Measurements from ENCODE around the gene PRDM5. TPM values are rescaled to one million over a fixed set of nuclear protein-coding genes. Genes with fewer than 3 reads are reported as not detected.

The PRDM5 gene
- total RNA-seq, 6 experiments from 2014 or later = 0.20 to 0.64 (median 0.36) TPM

- WGBS (ENCODE audit: insufficient coverage, low coverage, low lambda C conversion rate, missing lambda C conversion rate) = 85% methylated on average over 1 of the region's 1 CpG
- intact Hi-C loops (cut with DNase I) = no loop called here
- no peak overlapping the region for H3K27ac ChIP-seq
These were observed 3.2 kb downstream of the PRDM5 start for GRCh38 chr4:120919358-120919757.

GRCh38 chr4:120918788-120919187, 3.7 kb downstream of the PRDM5 start:
- no peak for TF ChIP-seq POLR2A (IDR thresholded peaks at IDR 0.05)
- TF ChIP-seq CTCF (IDR thresholded peaks at IDR 0.05) = no peak
- DNase-seq = no peak
- Histone ChIP-seq H3K27me3 (peaks cover 0 to 2% of the 10 kb centered on the region in 2 donors), H3K36me3 (no peaks in the 10 kb centered on the region), H3K4me1 (no peaks in the 10 kb centered on the region), H3K9me3 (no peaks in the 10 kb centered on the region), H3K27ac (no peak overlapping the region), H3K4me3 (no peak overlapping the region)
- 17% methylated on average over 2 of the region's 2 CpGs for WGBS (ENCODE audit: insufficient coverage, low coverage, low lambda C conversion rate, missing lambda C conversion rate)
- ATAC-seq = no peak
- intact Hi-C loops (cut with DNase I) = no loop called here

More at GRCh38 chr4:120919358-120919757, 3.2 kb downstream of the PRDM5 start:
- Histone ChIP-seq H3K4me1 (no peaks in the 10 kb centered on the region), H3K36me3 (no peaks in the 10 kb centered on the region), H3K4me3 (no peak overlapping the region), H3K9me3 (no peaks in the 10 kb centered on the region), H3K27me3 (peaks cover 0 to 6% of the 10 kb centered on the region in 2 donors)
- no peak for DNase-seq
- no peak for ATAC-seq
- TF ChIP-seq POLR2A (IDR thresholded peaks at IDR 0.05) (no peak), CTCF (IDR thresholded peaks at IDR 0.05) (no peak)

- intact Hi-C loops (cut with DNase I) = no loop called here
- DNase-seq = no peak
These were observed 4.4 kb downstream of the PRDM5 start for GRCh38 chr4:120918092-120918491.

GRCh38 chr4:120916937-120917336, 5.6 kb downstream of the PRDM5 start:
- intact Hi-C loops (cut with DNase I) = no loop called here
- no peaks in the 10 kb centered on the region for H3K9me3 ChIP-seq
- H3K27me3 ChIP-seq = no peaks in the 10 kb centered on the region
- ATAC-seq (no peak), DNase-seq (no peak)
- H3K36me3 ChIP-seq = no peaks in the 10 kb centered on the region
- H3K4me3 ChIP-seq = no peak overlapping the region
- H3K4me1 ChIP-seq = no peaks in the 10 kb centered on the region
- 88% methylated on average over 2 of the region's 3 CpGs for WGBS (ENCODE audit: insufficient coverage, low coverage, low lambda C conversion rate, missing lambda C conversion rate)
- TF ChIP-seq POLR2A (IDR thresholded peaks at IDR 0.05) (no peak), CTCF (IDR thresholded peaks at IDR 0.05) (no peak)
- H3K27ac ChIP-seq = no peak overlapping the region

More at GRCh38 chr4:120918092-120918491, 4.4 kb downstream of the PRDM5 start:
- no peak overlapping the region for H3K27ac ChIP-seq
- H3K9me3 ChIP-seq = no peaks in the 10 kb centered on the region
- no peaks in the 10 kb centered on the region for H3K4me1 ChIP-seq
- 45% methylated on average over 2 of the region's 2 CpGs for WGBS (ENCODE audit: insufficient coverage, low coverage, low lambda C conversion rate, missing lambda C conversion rate)
- no peak for TF ChIP-seq CTCF (IDR thresholded peaks at IDR 0.05)
- H3K27me3 ChIP-seq = no peaks in the 10 kb centered on the region
- no peak overlapping the region for H3K4me3 ChIP-seq
- H3K36me3 ChIP-seq = no peaks in the 10 kb centered on the region
- ATAC-seq = no peak

- no peak overlapping the region for H3K4me3 ChIP-seq
- H3K27me3 ChIP-seq = no peaks in the 10 kb centered on the region
- ATAC-seq = no peak
- H3K27ac ChIP-seq = no peak overlapping the region
- WGBS (ENCODE audit: insufficient coverage, low coverage, low lambda C conversion rate, missing lambda C conversion rate) = 78% methylated on average over 1 of the region's 2 CpGs
- no peaks in the 10 kb centered on the region for H3K4me1 ChIP-seq
- TF ChIP-seq CTCF (IDR thresholded peaks at IDR 0.05) = no peak
- TF ChIP-seq POLR2A (IDR thresholded peaks at IDR 0.05) = no peak
- no peaks in the 10 kb centered on the region for H3K9me3 ChIP-seq
- no peak for DNase-seq
- intact Hi-C loops (cut with DNase I) = no loop called here
- no peaks in the 10 kb centered on the region for H3K36me3 ChIP-seq
These were observed 7.2 kb downstream of the PRDM5 start for GRCh38 chr4:120915336-120915735.

All from right lobe of liver (tissue), 6 donors.